ENCODE measurements around the gene SSR2. TPM values are rescaled to one million over a fixed set of nuclear protein-coding genes. Genes with fewer than 3 reads are reported as not detected.

SSR2 gene
- total and polyA plus RNA-seq, 4 donors = 93.1 to 264 (median 173) TPM

- H3K4me1 ChIP-seq (ENCODE audit: control insufficient read depth in 4 of 4, insufficient read depth in 4 of 4, low read length in 3 of 4) = peaks cover 0 to 22% (median 13%) of the 10 kb centered on the region in 4 donors
- H3K36me3 ChIP-seq (ENCODE audit: control insufficient read depth in 4 of 4, insufficient read depth in 3 of 4, low read depth in 1 of 4, low read length in 3 of 4) = peaks cover 0 to 12% (median 6%) of the 10 kb centered on the region in 4 donors
- no peaks in the 10 kb centered on the region for H3K27me3 ChIP-seq (ENCODE audit: control insufficient read depth in 4 of 4, insufficient read depth in 4 of 4, low read length in 3 of 4)
- H3K9ac ChIP-seq (ENCODE audit: low read depth in 1 of 2, low read length in 2 of 2) = peak within 1 kb of the TSS; percentile 82 to 97
- peak; percentile 98 for DNase-seq (ENCODE audit: low spot score)
- H3K9me3 ChIP-seq (ENCODE audit: control insufficient read depth in 4 of 4, low read length in 3 of 4) = no peaks in the 10 kb centered on the region
- peak within 1 kb of the TSS; percentile 94 for H3K27ac ChIP-seq (ENCODE audit: low read depth in 1 of 2, low read length in 2 of 2)
- TF ChIP-seq NR2F2 (IDR thresholded peaks at IDR 0.05) = peak; percentile 61
- peak; percentile 98 for TF ChIP-seq MAX (IDR thresholded peaks at IDR 0.05)
- peak; percentile 76 for TF ChIP-seq REST (IDR thresholded peaks at IDR 0.05)
- TF ChIP-seq EGR1 (IDR thresholded peaks at IDR 0.05; ENCODE audit: low read depth in 2 of 2) = peak in 1 of 2 donors; percentile 66
- TF ChIP-seq FOXA1 (IDR thresholded peaks at IDR 0.05) = peak; percentile 32
- peak in 1 of 2 donors; percentile 34 for TF ChIP-seq RXRA (IDR thresholded peaks at IDR 0.05)
- no peak for TF ChIP-seq CTCF (IDR thresholded peaks at IDR 0.05; ENCODE audit: low read depth, low read length, missing input control)
- peak; percentile 27 to 42 for TF ChIP-seq RAD21 (IDR thresholded peaks at IDR 0.05)
- no peak for TF ChIP-seq HNF4G (IDR thresholded peaks at IDR 0.05)
- no peak for TF ChIP-seq TAF1 (conservative IDR thresholded peaks at IDR 0.05)
- TF ChIP-seq YY1 (IDR thresholded peaks at IDR 0.05) = peak; percentile 90
- peak; percentile 24 to 91 for TF ChIP-seq GABPA (IDR thresholded peaks at IDR 0.05 in 1 of 2, conservative IDR thresholded peaks at IDR 0.05 in 1 of 2)
- no peak for TF ChIP-seq JUND (IDR thresholded peaks at IDR 0.05)
- TF ChIP-seq ZBTB33 (IDR thresholded peaks at IDR 0.05) = peak; percentile 97
- TF ChIP-seq, protein P1, sequence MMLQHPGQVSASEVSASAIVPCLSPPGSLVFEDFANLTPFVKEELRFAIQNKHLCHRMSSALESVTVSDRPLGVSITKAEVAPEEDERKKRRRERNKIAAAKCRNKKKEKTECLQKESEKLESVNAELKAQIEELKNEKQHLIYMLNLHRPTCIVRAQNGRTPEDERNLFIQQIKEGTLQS (IDR thresholded peaks at IDR 0.05) = no peak
- TF ChIP-seq SP1 (IDR thresholded peaks at IDR 0.05) = peak; percentile 76
- peak; percentile 12 for TF ChIP-seq FOXA2 (IDR thresholded peaks at IDR 0.05)
- TF ChIP-seq HNF4A (conservative IDR thresholded peaks at IDR 0.05) = peak in 1 of 2 donors; percentile 47
- H3K4me3 ChIP-seq (ENCODE audit: low read depth in 1 of 3, low read length in 3 of 3) = peak within 1 kb of the TSS; percentile 85 to 94 (median 94)
- under 1% methylated on average over 53 of the region's 53 CpGs for WGBS
These were observed 33.9 kb upstream of the SSR2 start, which contains the start of gene LAMTOR2 for GRCh38 chr1:156054500-156055280. Gene LAMTOR2 (plus strand): TSS chr1:156054782. CDS start chr1:156054890, 108 bp downstream.

All from liver (tissue), 9 donors.